Natural killer cell (primary cell): Measurements from ENCODE around the gene ZNF180. TPM values are rescaled to one million over a fixed set of nuclear protein-coding genes. Genes with fewer than 3 reads are reported as not detected.

ENCODE experiments used
- ATAC-seq, 3 donors: fragments of 150-1000 bp in 2 of 3; fragments of 200-7000 bp in 1 of 3; cut with Tn5 transposase; 1 replicate in 1 of 3; 2 replicates in 2 of 3; pipeline ENCODE4 v1.10.0; 2021; ENCODE audit warnings: mild to moderate bottlenecking in 2 of 3, moderate library complexity in 2 of 3
- DNase-seq, 2 donors: peaks; one replicate each; pipeline versions ENCODE4 v3.0.0 to v3.0.0-alpha.2; 2013 to 2021; ENCODE audit warnings: mixed read lengths in 1 of 2
- H3K27ac ChIP-seq: one replicate; pipeline ENCODE4 v1.5.1; 2013; ENCODE audit warnings: mild to moderate bottlenecking, low read length
- H3K27me3 ChIP-seq: one replicate; pipeline ENCODE4 v1.6.1; 2013; ENCODE audit warnings: low read length; ENCODE audit not compliant: control insufficient read depth, insufficient read depth
- H3K36me3 ChIP-seq: one replicate; pipeline ENCODE4 v1.6.1; 2013; ENCODE audit warnings: low read length; ENCODE audit not compliant: control insufficient read depth, insufficient read depth
- H3K4me1 ChIP-seq: one replicate; pipeline ENCODE4 v1.6.1; 2013; ENCODE audit warnings: low read length; ENCODE audit not compliant: control insufficient read depth, insufficient read depth
- H3K4me3 ChIP-seq: one replicate; pipeline ENCODE4 v1.5.1; 2013; ENCODE audit warnings: low read length
- H3K9me3 ChIP-seq: one replicate; pipeline ENCODE4 v1.6.1; 2013; ENCODE audit warnings: low read length; ENCODE audit not compliant: control insufficient read depth, insufficient read depth
- H3K27ac Mint-ChIP-seq, 2 donors: one replicate each; pipeline ENCODE4 v1.8.0; 2022; ENCODE audit warnings: mild to moderate bottlenecking in 2 of 2, mixed read lengths in 2 of 2, moderate library complexity in 1 of 2
- H3K27me3 Mint-ChIP-seq, 2 donors: one replicate each; pipeline ENCODE4 v1.8.0; 2022; ENCODE audit warnings: low read depth in 2 of 2, mixed read lengths in 2 of 2
- H3K36me3 Mint-ChIP-seq: one replicate; pipeline ENCODE4 v1.8.0; 2022; ENCODE audit warnings: mixed read lengths
- H3K4me1 Mint-ChIP-seq, 2 donors: one replicate each; pipeline ENCODE4 v1.8.0; 2022; ENCODE audit warnings: mixed read lengths in 2 of 2
- H3K4me3 Mint-ChIP-seq: one replicate; pipeline ENCODE4 v1.8.0; 2022; ENCODE audit warnings: mild to moderate bottlenecking, moderate library complexity, mixed read lengths
- H3K9me3 Mint-ChIP-seq, 2 donors: one replicate each; pipeline ENCODE4 v1.8.0; 2022; ENCODE audit warnings: mixed read lengths in 2 of 2
- WGBS: methylation state at CpG from one replicate; pipeline ENCODE4 v1.1.7; 2013; ENCODE audit warnings: missing lambda C conversion rate; ENCODE audit not compliant: insufficient coverage; 5-methylcytosine and 5-hydroxymethylcytosine counted together
- intact Hi-C: fragments of 100-400 bp; cut with micrococcal nuclease; formaldehyde crosslinking; loops from one replicate; pipeline ENCODE4 v1.14.2; 2022
- total RNA-seq, 4 donors: library from RNA; stranded (reverse); fragments of 120-200 nt in 1 of 4; gene quantifications; one replicate each; pipeline versions ENCODE4 v1.2.3 to v1.2.4, GENCODE V29; 2013 to 2022
- TF ChIP-seq, protein P1 (sequence below): fragments of 200-600 bp; IDR thresholded peaks from one replicate; pipeline ENCODE4 v1.8.0; 2022; ENCODE audit warnings: antibody characterized with exemption

The ZNF180 gene
- total RNA-seq, 3 donors from 2014 or later (not counting 1 experiment from before 2014, with no cell fraction given), result 6.0 to 8.7 (median 8.0) TPM

DNA sequence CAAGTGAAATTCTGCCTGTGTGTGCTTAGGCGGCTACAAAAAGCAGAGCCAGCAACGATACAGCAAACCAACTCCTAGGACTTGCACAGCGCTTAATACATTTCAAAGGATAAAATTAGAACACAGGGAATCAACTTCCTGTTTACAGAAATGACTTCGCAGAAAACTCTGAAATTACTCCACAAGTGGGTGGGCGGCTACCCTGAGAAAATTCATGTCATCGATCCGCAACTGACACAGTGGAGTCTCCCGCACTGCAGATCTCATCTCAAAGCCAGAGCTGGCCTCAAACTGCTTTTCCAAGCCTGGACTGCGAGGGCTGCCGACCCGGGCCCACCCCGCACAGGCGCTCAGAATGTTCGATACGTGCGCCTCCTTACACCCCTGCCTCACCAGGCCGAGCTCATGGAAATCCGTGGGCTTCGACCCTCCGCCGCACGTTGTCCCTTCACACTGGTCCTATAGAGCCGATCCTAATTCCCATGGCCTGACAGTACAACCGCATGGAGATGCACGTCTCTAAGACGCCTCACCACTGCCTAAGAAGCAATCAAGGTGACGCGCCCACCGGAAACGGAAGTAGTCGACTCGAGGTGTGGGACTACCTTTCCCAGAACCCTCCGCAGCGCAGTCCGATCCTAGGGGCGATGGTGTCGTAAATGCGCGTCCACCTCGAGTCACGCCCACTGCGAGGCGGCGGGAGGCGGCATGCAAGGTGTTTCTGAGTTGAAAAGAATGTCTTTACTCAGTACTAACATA is 52.2 kb downstream of the ZNF180 start, which contains the start of gene ZNF229:
ZNF229 (minus strand) TSS at position 557 of the 759 bp plus-strand sequence. CDS start 5,625 bp downstream, outside the sequence.
- H3K27ac ChIP-seq, result no peak within 1 kb of the TSS
- H3K4me1 Mint-ChIP-seq, result peaks cover 5 to 6% of the 10 kb centered on the region in 2 donors
- peaks cover 34 to 41% of the 10 kb centered on the region in 2 donors for H3K9me3 Mint-ChIP-seq
- peak; percentile 43 to 78 (median 64) for ATAC-seq
- H3K36me3 ChIP-seq, result no peaks in the 10 kb centered on the region
- H3K27ac Mint-ChIP-seq, result no peak within 1 kb of the TSS
- H3K9me3 ChIP-seq, result peaks cover 59% of the 10 kb centered on the region
- intact Hi-C loops, result no loop called here
- H3K27me3 ChIP-seq, result no peaks in the 10 kb centered on the region
- H3K4me1 ChIP-seq, result peaks cover 10% of the 10 kb centered on the region
- 7% methylated on average over 44 of the region's 45 CpGs for WGBS
- TF ChIP-seq, protein P1, sequence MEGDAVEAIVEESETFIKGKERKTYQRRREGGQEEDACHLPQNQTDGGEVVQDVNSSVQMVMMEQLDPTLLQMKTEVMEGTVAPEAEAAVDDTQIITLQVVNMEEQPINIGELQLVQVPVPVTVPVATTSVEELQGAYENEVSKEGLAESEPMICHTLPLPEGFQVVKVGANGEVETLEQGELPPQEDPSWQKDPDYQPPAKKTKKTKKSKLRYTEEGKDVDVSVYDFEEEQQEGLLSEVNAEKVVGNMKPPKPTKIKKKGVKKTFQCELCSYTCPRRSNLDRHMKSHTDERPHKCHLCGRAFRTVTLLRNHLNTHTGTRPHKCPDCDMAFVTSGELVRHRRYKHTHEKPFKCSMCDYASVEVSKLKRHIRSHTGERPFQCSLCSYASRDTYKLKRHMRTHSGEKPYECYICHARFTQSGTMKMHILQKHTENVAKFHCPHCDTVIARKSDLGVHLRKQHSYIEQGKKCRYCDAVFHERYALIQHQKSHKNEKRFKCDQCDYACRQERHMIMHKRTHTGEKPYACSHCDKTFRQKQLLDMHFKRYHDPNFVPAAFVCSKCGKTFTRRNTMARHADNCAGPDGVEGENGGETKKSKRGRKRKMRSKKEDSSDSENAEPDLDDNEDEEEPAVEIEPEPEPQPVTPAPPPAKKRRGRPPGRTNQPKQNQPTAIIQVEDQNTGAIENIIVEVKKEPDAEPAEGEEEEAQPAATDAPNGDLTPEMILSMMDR, result no peak
- H3K4me3 Mint-ChIP-seq, result peak within 1 kb of the TSS; percentile 81
- peak within 1 kb of the TSS; percentile 45 for H3K4me3 ChIP-seq
- H3K27me3 Mint-ChIP-seq, result peaks cover 11 to 14% of the 10 kb centered on the region in 2 donors
- peak; percentile 19 to 76 for DNase-seq
- H3K36me3 Mint-ChIP-seq, result peaks cover 71% of the 10 kb centered on the region

DNA sequence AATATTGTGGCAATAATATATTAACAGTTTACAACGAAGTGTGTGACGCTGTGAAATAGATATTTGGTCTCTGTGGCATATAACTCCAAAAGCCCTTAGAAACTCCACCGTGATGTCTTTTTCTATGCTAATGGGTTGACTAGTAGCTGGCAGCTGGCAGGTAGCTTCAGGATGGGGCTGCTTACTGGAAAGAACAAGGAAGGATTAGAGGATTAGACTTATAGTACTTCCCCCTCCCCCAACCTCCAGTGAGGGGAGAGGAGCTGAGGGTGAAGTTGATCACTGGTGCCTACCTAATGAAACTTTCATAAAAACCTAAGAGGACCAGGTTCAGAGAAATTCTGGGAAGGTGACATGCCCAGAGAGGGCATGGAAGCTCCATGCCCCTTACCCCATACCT is 61.9 kb downstream of the ZNF180 start:
- no peaks in the 10 kb centered on the region for H3K36me3 ChIP-seq
- peaks cover 39% of the 10 kb centered on the region for H3K9me3 ChIP-seq
- intact Hi-C loops, result no loop called here
- ATAC-seq, result no peak
- H3K4me1 Mint-ChIP-seq, result no peaks in the 10 kb centered on the region
- H3K27ac ChIP-seq, result no peak overlapping the region
- peaks cover 10 to 28% of the 10 kb centered on the region in 2 donors for H3K9me3 Mint-ChIP-seq
- peaks cover 30% of the 10 kb centered on the region for H3K36me3 Mint-ChIP-seq
- no peak overlapping the region for H3K27ac Mint-ChIP-seq
- no peak overlapping the region for H3K4me3 Mint-ChIP-seq
- no peaks in the 10 kb centered on the region for H3K27me3 Mint-ChIP-seq
- H3K4me3 ChIP-seq, result no peak overlapping the region
- WGBS, result 94% methylated on average over 2 of the region's 3 CpGs
- TF ChIP-seq, protein P1, result no peak
- H3K27me3 ChIP-seq, result no peaks in the 10 kb centered on the region
- DNase-seq, result no peak
- no peaks in the 10 kb centered on the region for H3K4me1 ChIP-seq

DNA sequence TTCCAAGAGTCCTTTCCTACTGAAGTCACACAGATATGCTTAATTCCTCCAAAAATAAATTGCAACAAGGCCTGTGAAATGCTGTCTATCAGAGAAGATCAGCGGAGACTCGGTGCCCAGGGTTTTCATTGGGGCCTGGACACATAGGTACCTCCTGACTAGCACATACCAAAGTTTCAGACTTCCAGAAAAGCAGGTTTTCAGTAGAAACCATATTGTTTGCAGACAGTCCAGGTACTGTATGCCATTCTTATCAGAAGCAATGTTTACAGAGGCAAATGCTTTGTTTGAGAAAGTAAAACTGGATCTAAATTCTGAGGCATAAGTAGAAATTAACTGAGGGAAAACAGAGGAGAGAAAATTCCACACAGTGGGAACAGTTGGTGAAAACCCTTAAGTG is 64.9 kb downstream of the ZNF180 start:
- TF ChIP-seq, protein P1, result no peak
- H3K27ac ChIP-seq, result no peak overlapping the region
- peaks cover 49% of the 10 kb centered on the region for H3K9me3 ChIP-seq
- ATAC-seq, result no peak
- H3K27me3 ChIP-seq, result no peaks in the 10 kb centered on the region
- no peaks in the 10 kb centered on the region for H3K27me3 Mint-ChIP-seq
- H3K4me3 ChIP-seq, result no peak overlapping the region
- H3K36me3 Mint-ChIP-seq, result peaks cover 29% of the 10 kb centered on the region
- H3K36me3 ChIP-seq, result no peaks in the 10 kb centered on the region
- WGBS, result 97% methylated on average over 2 of the region's 2 CpGs
- H3K4me1 ChIP-seq, result no peaks in the 10 kb centered on the region
- no peaks in the 10 kb centered on the region for H3K4me1 Mint-ChIP-seq
- H3K9me3 Mint-ChIP-seq, result peaks cover 8 to 27% of the 10 kb centered on the region in 2 donors
- no peak overlapping the region for H3K27ac Mint-ChIP-seq
- DNase-seq, result no peak
- no peak overlapping the region for H3K4me3 Mint-ChIP-seq
- intact Hi-C loops, result no loop called here
